Measurements from ENCODE around the gene DAAM2.

The DAAM2 gene

DNA sequence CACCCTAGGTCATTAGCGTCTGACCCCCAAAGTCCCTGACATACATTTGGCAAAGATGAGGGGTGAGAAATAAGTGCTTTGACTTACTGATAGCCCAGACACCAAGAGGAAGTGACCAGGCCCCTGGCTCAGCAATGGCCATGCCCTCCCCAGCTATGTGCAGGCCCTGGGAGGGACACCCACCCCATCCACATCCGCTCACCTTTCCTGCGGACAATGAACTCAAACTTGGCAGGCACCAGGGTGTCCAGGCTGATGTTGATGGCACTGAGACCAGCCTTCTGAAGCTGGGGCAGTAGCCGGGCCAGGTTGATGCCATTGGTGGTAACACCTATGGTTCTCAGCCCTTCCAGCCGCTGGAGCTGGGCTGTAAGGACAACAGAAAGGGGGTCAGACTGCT lies 123.7 kb downstream of the DAAM2 start:
- no peak for DNase-seq (ENCODE audit: low read depth, low spot score)
- H3K4me3 ChIP-seq (ENCODE audit: low read length), result no peak overlapping the region

- H3K4me3 ChIP-seq (ENCODE audit: low read length), result no peak overlapping the region
- DNase-seq (ENCODE audit: low read depth, low spot score), result no peak
Measured at GRCh38 chr6:39917329-39917728, 125.2 kb downstream of the DAAM2 start.

GRCh38 chr6:39917981-39918380 lies 125.8 kb downstream of the DAAM2 start:
- no peak for DNase-seq (ENCODE audit: low read depth, low spot score)
- H3K4me3 ChIP-seq (ENCODE audit: low read length), result no peak overlapping the region

- H3K4me3 ChIP-seq (ENCODE audit: low read length), result no peak overlapping the region
- DNase-seq (ENCODE audit: low read depth, low spot score), result no peak
Measured at GRCh38 chr6:39918831-39919230, 126.7 kb downstream of the DAAM2 start.

DNA sequence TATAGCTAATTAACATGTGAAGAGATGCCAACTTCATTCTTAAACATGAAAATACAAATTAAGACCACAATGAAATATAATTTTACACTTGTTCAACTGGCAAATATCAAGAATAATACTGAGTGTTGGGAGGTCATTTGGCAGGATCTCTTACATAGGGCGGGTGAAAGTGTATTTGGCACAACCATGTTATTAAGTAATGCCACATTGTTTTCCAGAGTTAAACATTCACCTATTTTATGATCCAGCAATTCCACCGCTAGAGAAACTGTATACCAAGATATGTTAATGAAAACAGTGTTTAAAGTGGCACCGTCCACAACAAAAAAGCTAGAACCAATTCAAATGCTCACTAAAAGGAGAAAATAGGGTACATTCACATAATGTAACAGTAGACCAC lies 128.0 kb downstream of the DAAM2 start:
- H3K4me3 ChIP-seq (ENCODE audit: low read length), result no peak overlapping the region
- DNase-seq (ENCODE audit: low read depth, low spot score), result no peak

GRCh38 chr6:39922821-39923220 lies 130.6 kb downstream of the DAAM2 start:
- peak; percentile 91 for DNase-seq (ENCODE audit: low read depth, low spot score)
- peak overlapping the region; percentile 11 for H3K4me3 ChIP-seq (ENCODE audit: low read length)

- DNase-seq (ENCODE audit: low read depth, low spot score), result no peak
- H3K4me3 ChIP-seq (ENCODE audit: low read length), result peak overlapping the region; percentile 3
Measured at GRCh38 chr6:39923394-39923793, 131.2 kb downstream of the DAAM2 start.

DNA sequence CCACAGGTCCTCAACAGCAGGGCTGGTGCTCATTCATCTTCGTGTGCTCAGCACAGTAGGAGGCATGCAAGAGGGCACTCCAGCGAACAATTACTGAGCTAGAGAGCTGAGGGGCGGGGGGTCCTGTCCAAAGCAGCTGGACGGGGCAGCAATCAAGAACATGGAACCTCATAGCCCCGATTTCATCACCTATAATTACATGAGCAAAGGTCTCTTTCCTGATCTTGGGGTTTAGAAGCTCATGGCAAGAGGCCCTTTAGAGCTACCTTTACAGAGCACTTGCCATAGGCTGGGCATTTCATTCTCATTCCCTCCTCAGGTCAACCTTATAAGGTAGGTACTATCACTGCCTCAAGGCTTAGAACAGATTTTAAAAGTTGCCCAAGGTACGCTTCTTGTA lies 131.7 kb downstream of the DAAM2 start:
- H3K4me3 ChIP-seq (ENCODE audit: low read length), result no peak overlapping the region
- no peak for DNase-seq (ENCODE audit: low read depth, low spot score)

DNA sequence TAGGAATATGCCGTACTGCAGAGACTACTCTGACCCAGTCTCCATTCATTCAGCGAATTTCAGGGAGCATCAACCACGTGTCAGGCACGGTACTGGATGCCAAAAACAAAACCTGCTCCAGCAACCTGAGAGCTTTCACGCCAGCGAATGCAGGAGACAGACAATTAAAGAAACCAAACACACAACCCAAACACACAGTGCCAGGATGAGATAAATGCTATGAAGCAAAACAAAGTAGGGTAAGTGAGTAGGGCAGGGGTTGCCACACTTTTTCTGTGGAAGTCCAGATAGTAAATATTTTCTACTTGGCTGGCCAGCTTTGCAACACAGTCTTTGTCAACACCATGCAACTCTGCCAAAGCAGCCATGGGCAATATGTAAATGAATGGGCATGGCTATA lies 132.1 kb downstream of the DAAM2 start:
- no peak overlapping the region for H3K4me3 ChIP-seq (ENCODE audit: low read length)
- DNase-seq (ENCODE audit: low read depth, low spot score), result no peak

GRCh38 chr6:39925191-39925930 lies 133.2 kb downstream of the DAAM2 start:
- no peak for DNase-seq (ENCODE audit: low read depth, low spot score)
- no peak overlapping the region for H3K4me3 ChIP-seq (ENCODE audit: low read length)

DNA sequence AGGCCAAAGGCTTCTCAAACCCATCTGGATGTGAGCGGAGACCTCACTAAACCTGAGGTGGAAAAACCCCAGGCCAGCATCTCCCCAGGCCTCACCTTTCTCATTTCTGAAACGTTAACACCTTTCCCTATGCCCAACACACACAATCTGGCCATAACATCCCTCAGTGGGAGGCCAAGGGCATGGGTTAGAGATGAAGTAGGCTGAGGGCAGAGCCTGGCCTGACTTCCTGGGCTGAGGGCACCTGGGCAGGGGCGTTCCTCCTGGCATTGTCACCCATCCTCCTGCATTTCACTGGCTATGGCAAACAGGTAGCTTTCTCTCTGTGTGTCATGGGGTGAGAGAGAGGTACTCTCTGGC lies 133.7 kb downstream of the DAAM2 start:
- DNase-seq (ENCODE audit: low read depth, low spot score), result no peak
- H3K4me3 ChIP-seq (ENCODE audit: low read length), result no peak overlapping the region

- DNase-seq (ENCODE audit: low read depth, low spot score), result no peak
Measured at GRCh38 chr6:39926668-39927067, 134.5 kb downstream of the DAAM2 start.

DNA sequence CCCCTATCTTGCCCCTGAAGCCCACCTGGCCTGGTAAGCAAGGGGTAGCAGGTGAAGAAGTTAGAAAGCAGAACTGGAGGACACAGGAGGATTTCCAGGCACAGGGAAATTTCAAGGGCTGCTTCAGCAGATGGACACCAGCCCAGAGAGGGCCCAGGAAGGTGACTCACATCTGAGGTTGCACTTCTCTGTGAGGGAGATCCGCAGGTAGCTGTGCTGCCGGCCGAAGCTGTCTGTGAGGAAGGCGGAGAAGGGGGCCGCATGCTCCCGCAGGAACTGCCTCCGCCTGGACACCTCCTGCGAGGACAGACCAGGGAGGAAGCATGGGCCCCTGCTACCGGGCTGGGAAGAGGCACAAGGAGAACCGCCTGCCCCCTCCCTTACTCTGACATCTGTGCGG lies 135.0 kb downstream of the DAAM2 start:
- DNase-seq (ENCODE audit: low read depth, low spot score), result no peak
- no peak overlapping the region for H3K4me3 ChIP-seq (ENCODE audit: low read length)

More at GRCh38 chr6:39926668-39927067, 134.5 kb downstream of the DAAM2 start:
- H3K4me3 ChIP-seq (ENCODE audit: low read length), result no peak overlapping the region

- DNase-seq (ENCODE audit: low read depth, low spot score), result peak; percentile 86
- peak overlapping the region; percentile 26 for H3K4me3 ChIP-seq (ENCODE audit: low read length)
Measured at GRCh38 chr6:39929039-39929732, 137.0 kb downstream of the DAAM2 start.

GRCh38 chr6:39929733-39930461 lies 137.7 kb downstream of the DAAM2 start:
- H3K4me3 ChIP-seq (ENCODE audit: low read length), result peak overlapping the region; percentile 36
- no peak for DNase-seq (ENCODE audit: low read depth, low spot score)

GRCh38 chr6:39930540-39930939 lies 138.4 kb downstream of the DAAM2 start:
- no peak for DNase-seq (ENCODE audit: low read depth, low spot score)
- peak overlapping the region; percentile 36 for H3K4me3 ChIP-seq (ENCODE audit: low read length)

GRCh38 chr6:39931607-39932006 lies 139.4 kb downstream of the DAAM2 start:
- peak overlapping the region; percentile 86 for H3K4me3 ChIP-seq (ENCODE audit: low read length)
- peak; percentile 71 for DNase-seq (ENCODE audit: low read depth, low spot score)

GRCh38 chr6:39932386-39932910 lies 140.3 kb downstream of the DAAM2 start:
- no peak for DNase-seq (ENCODE audit: low read depth, low spot score)
- peak overlapping the region; percentile 86 for H3K4me3 ChIP-seq (ENCODE audit: low read length)

DNA sequence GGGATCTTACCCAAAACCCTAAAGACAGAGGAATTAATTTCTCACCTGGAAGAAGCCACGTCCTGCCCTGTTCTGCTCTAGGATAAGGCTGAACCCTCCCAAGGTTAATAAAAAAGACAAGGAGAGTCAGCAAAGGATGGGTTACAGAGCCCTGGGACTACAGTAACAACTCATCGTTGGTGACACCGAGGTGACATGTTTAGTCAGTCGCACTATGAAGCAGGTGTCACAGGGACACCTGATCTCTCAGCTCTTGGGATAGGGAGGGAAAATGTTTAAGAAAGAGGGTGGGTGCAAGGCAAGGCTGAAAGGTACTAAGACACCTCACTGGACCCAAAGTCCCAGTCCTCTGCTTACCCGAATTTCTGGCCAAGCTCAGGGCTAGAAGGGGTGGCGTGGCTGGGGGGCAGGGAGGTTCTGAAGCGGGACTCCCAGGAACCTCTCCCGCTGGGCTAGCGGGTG lies 141.5 kb downstream of the DAAM2 start:
- DNase-seq (ENCODE audit: low read depth, low spot score), result no peak
- peak overlapping the region; percentile 86 for H3K4me3 ChIP-seq (ENCODE audit: low read length)

Measured in Jurkat, Clone E6-1 (cell line).